Measurements from ENCODE around the gene HACD3.
A peak's percentile ranks its signal among the peaks of the same experiment; 100 is the strongest.

The HACD3 gene, protein sequence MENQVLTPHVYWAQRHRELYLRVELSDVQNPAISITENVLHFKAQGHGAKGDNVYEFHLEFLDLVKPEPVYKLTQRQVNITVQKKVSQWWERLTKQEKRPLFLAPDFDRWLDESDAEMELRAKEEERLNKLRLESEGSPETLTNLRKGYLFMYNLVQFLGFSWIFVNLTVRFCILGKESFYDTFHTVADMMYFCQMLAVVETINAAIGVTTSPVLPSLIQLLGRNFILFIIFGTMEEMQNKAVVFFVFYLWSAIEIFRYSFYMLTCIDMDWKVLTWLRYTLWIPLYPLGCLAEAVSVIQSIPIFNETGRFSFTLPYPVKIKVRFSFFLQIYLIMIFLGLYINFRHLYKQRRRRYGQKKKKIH

DNA sequence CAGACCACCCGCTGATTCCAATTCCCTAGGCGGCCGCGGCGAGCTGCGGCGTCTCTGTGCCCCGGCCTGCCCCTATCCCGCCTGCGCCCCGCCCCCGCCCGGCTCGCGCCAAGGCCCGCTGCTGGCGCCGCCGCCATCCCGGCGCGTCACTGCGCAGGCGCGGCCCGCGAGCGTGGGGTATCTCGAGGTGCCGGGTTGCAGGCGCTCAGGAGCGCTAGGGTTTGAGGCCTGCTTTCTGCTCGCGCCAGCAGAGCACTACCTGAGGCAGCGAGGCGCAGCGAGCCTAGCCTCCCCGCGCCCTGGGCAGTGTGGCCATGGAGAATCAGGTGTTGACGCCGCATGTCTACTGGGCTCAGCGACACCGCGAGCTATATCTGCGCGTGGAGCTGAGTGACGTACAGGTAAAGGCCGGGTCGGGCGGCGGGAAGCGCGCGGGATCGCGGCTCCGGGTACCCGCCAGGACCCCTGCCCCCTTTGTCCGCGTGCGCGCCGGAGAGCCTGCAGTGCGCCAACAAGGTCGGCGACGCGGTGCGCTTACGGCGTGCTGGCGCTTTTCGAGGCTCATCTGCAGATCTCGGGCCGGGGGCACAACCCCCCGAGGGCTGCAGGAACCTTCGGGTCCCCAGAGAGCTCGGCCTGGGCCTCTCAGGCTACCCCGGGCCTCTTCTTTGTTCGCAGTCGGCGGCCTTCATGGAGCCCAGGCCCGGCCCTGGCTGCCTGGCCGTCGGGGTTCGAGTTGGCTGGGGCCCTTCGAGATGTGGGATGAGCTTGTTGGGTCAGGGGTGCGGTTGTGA is at the start of gene HACD3:
Gene HACD3 (plus strand): TSS at position 146 of the 794 bp plus-strand sequence. CDS start 169 bp downstream, at position 315.
- DNase-seq (ENCODE audit: low read depth, low spot score) = no peak

DNA sequence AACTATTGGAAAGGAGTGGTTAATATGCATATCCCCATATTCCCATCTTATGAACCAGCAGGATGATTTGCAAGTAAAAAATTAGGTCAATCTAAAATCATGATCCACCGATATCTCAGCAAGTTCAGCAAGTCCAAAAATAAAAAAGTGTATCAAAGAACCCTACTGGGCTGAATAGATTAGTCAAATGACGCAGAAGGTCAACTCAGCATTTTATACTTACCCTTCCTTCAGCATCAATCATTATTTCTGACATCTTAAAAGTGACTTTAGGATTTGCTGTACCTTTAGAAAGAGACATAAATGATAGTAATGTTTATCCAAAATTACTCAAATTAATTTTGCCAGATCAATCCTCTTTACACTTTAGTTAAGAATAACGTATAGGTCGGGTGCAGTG is 45.4 kb upstream of the HACD3 start:
- no peak for DNase-seq (ENCODE audit: low read depth, low spot score)

DNA sequence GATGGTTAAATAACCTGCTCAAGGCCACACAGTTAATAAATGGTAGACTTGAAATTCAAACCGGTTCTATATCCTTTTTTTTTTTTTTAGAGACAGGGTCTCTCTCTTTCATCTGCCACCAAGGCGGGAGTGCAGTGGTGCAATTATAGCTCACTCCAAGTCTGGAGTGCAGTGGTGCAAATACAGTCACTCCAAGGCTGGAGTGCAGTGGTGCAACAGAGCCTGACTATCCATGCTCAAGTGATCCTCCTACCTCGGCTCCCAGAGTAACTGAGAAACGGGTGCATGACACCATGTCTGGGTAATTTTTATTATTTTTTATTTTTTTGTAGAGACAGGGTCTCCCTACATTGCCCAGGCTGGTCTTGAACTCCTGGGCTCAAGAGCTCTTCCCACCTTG is 36.2 kb upstream of the HACD3 start:
- DNase-seq (ENCODE audit: low read depth, low spot score) = no peak

DNA sequence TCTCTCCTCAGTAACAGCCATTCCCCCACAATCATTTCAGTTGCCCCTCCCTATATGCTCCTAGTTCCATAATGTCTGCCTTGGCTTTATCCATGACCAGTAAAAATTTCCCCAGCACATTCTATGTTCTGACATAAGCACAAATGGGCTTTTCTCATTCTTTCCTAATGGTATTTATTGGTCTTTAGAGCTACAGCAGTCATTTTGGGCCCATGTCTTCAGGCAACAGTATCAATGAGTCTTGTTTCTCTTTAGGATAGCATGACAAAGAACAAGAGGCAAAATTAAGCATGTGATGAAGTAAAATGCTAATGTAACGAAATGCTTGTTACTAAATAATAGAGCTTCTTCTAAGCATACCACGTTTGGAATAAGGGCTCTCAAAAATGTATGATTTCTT is 20.9 kb upstream of the HACD3 start:
- no peak for DNase-seq (ENCODE audit: low read depth, low spot score)

DNA sequence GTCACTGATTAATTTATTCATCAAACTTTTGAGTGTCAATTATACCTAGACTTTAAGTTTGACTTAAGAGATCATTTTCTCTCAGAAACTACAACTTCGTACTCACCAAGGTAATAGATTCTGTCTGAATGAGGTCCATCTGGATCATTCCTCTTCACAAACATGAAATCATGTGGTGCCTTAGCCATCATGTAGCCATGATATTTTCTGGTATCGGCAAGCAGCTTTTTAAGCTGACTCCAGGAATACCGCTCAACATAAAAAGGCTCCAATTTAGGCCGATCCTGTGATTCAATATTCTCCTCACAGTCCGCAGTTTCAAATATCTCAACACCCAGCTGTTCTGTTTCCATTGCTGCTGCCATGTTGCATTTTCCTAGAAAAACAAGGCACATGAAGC is 18.1 kb upstream of the HACD3 start:
- no peak for DNase-seq (ENCODE audit: low read depth, low spot score)

DNA sequence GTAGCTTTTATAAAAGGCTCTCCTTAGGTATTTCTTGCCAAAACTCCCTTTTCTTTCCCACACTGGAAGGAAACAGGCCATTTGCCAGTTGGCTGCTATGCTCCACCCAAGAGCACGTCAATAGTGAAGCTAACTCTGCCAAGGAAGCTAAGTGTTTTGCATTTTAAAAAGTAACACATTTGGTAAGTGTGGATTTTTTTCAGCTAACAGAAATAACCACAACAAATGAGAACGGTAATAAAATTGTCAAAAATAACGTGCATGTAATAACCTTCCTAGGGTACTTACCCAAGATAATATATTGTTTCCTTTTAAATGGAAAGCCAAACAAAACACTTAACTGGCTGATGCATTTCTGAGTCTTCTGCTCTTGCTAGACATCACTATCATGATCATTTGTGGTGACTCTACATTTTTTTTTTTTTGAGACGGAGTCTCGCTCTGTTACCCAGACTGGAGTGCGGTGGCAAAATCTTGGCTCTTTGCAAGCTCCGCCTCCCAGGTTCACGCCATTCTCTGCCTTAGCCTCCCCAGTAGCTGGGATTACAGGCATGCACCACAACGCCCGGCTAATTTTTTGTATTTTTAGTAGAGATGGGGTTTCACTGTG is 17.4 kb upstream of the HACD3 start:
- no peak for DNase-seq (ENCODE audit: low read depth, low spot score)

DNA sequence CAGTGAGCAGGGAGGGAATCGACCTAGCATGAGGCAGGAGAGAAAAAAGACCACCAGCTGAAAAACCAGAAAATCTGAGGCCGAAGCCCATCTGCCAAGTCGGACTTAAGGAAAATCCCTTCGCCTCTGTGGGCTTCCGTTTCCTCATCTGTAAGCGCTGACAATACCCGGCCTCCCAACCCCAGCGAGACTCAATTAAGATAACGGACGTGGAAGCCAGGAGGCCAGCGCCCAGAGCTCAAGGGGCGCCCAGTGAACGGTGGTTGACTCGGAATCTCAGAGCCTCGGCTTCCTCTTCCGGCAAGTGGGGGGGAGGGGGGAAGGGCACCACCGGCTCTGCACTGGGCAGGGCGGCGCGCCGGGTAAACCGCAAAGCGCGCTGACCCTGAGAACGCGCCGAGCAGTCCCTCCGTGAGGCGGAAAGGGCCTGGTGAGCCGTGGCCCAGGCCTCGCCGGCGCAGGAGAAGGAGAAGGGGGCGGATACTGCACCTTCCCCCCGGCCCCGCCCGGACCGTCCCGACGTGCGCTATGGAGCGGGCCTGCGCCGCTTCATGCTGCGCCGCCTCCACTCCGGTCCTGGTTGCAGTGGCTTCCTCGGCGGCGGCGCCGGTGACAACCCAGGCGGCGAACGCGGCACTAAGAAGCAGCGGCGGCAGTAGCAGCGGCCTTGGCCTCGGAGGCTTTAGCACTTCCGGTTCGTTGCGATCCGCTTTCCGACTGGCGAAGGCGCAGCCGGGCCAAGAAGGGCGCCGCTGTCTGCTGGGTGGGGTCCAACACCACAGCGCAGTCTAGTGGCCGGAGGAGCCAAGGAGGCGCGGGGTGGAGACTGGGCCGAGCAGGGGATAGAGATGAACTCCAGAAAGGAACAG is 13.0 kb upstream of the HACD3 start, which contains the start of gene DPP8:
Gene DPP8 (minus strand): TSS at position 693 of the 869 bp plus-strand sequence. CDS start 5,136 bp downstream, outside the sequence.
- DNase-seq (ENCODE audit: low read depth, low spot score) = peak; percentile 69

DNA sequence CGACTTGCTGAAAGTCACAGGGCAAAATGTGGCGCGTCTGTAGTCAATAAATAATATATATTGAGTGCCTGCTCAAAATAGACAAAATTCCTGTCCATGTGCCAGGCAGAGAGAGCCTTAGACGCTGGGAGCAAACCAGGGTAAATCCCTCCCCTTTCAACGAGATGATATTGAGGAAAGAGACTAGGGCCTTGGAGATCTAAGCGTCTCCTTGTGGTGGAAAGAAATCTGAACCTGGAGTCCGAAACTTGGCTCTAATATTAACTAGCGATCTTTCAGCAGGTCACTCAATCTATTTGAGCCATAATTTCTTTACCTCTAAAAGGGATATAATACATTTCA is 12.4 kb upstream of the HACD3 start:
- DNase-seq (ENCODE audit: low read depth, low spot score) = no peak

DNA sequence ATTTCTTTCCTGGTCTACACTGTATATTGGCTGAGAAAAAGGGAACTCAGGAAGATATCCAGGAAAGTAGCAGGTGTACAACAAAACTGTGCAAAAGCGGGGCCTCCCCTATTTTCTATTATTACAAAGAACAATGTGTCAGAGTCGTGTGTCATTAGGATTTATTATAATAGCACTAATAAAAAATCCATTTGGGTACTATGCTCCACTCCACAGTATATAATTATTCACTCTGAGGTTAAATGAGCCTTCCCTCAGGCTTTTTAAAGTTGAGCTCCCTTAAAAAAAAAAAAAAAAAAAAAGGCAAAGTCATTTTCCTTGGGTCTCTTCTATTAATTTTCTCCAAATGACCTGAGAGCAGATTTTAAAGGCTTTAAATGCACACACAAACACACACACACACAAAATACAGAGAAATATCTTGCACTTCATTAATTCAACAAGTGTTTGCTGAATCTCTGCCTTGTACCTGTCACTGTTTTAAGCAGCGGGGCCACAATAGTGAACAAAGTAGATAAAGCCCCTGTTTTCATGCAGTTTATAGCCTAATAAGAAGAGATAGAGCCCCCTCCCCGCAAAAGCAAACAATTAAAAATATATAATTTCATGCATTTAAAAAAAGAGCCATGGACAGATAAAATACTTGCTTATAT is 11.5 kb upstream of the HACD3 start:
- no peak for DNase-seq (ENCODE audit: low read depth, low spot score)

DNA sequence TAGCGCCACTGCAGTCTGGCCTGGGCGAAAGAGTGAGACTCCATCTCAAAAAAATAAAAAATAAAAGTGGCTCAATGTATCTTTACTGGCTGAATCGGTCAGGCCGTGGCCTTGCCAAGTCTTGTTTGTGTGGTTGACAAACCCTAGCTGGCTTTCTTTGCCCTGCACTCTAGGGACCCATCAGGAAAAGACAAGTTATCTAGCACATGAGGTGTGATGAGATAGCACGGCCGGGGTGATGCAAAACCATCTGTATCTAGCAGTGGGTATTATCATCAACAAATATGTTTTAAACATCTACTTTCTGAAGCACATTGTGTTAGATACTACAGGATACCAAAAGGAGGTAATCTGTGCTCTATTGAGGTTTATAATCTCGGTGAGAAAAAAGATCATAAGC is 8.9 kb upstream of the HACD3 start:
- DNase-seq (ENCODE audit: low read depth, low spot score) = no peak

DNA sequence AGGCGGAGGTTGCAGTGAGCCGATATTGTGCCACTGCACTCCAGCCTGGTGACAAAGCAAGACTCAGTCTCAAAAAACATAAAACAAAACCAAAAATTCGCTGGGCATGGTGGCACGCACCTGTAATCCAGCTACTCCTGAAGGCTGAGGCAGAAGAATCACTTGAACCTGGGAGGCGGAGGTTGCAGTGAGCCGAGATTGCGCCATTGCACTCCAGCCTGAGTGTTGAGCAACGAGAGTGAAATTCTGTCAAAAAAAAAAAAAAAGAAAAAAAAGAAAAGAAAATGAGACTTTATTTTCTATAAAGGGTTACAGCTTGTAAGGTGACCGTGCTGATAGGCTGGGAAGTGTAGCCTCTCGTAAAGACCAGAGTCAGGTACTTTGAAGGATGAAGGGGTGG is 6.0 kb upstream of the HACD3 start:
- DNase-seq (ENCODE audit: low read depth, low spot score) = no peak

DNA sequence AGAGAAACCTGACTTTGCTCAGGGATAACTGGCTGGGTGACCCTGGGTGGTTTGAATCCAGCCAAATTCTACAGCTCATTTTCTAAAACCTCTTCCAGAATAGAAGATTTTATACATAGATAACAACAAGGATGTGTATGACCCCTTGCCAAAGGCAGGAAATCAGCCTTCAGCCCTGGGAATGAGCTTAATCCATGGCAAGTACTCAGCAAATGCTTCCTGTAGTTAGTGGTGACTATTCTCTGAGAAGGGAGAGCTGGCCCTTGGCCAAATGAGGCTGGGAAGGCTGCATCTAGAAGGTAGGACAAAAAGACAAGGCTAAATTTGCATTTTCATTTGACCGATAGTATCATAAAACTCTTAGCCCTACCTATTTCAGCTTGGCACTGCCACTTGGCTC is 4.6 kb upstream of the HACD3 start:
- DNase-seq (ENCODE audit: low read depth, low spot score) = no peak

DNA sequence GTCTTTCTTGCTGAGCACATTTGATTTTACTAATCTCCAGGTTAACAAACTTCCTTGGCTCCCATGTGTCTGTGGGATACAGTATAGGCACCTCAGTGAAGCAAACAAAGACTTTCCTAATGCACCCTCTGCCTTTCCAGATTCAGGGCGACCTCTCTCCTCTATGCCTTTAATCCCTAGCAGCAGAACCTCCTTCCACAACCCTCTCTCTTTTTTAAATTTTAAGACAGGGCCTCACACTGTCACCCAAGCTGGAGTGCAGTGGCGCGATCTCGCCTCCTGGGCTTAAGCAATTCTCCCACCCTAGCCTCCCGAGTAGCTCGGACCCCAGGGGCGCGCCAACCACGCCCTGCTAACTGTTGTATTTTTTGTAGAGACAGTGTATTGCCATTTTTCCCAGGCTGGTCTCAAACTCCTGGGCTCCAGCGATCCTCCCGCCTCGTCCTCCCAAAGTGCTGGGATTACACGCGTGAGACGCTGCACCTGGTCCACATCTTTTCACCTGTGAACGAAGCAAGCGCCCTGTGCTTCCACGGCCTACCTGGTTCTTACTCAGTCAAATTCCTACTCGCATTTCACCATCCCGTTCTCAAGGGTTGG is 1.7 kb upstream of the HACD3 start:
- DNase-seq (ENCODE audit: low read depth, low spot score) = no peak

DNA sequence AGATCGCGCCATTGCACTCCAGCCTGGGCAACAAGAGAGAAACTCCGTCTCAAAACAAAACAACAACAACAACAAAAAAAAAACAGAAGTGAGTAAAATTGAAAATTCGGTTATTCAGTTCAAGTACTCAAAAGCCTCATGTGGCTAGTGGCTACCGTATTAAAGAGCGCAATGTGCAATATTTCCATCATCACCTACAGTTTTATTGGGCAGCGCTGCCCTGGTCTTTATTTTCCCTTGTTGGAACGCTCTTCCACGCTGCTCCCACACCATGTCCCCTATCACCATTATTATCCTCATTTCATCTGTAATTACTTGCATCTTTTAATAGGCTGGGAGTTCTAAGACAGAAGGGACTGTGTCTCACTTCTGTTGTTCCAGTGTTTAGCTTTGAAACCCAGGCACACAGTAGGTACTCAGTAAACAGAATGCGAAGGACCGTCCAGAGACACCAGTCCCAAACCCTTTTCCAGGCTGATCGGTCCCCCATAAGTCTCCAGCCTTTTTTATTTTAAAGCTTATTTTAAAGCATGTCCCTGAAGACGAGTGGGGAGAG is 423 bp upstream of the HACD3 start:
- no peak for DNase-seq (ENCODE audit: low read depth, low spot score)

DNA sequence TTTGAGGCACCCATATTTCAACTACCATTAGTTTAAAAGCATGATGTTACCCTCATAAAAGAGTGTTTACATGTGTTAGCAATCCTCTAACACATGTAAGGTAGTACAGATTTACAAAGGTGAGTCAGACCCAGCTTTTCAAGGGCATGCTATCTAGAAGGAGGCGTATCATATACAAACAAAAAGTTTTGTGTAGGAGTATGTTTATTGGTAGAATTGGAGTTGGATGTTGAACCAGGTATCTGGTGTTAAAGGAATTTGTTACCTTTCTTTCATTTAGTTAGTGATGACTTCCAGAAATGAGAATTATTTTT is 2.4 kb downstream of the HACD3 start:
- no peak for DNase-seq (ENCODE audit: low read depth, low spot score)

DNA sequence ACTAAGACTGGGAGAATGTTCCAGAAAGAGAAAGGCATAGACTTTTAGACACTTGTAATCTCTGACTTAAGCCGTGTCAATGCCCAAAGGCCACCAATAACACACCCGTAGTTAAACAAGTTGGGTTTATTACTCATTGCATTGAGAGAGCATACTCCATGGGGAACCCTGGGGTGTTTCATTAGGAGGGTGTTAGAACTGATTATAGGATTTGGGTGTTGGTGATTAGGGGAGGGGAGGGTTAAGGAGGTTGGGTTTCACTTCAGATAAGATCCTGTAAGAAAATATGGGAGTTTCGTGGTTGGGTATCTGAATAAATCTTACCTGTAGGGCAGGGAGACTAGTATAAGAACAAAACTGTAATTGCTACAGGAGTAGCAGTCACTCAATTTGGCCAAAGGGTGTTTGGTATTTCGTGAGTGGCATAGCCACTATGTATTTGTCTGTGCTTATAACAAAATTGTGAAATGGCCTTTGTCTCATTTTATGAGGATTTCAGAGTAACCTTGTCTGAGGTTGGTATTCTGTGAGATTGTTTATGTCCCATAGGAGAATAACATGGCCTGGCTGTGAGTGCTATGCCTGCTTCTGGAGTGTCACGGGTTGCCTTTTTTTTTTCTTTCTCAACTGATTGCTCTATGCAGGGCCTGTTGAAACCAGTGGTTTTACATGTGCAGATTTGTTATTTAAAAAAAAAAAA is 2.9 kb downstream of the HACD3 start:
- no peak for DNase-seq (ENCODE audit: low read depth, low spot score)

DNA sequence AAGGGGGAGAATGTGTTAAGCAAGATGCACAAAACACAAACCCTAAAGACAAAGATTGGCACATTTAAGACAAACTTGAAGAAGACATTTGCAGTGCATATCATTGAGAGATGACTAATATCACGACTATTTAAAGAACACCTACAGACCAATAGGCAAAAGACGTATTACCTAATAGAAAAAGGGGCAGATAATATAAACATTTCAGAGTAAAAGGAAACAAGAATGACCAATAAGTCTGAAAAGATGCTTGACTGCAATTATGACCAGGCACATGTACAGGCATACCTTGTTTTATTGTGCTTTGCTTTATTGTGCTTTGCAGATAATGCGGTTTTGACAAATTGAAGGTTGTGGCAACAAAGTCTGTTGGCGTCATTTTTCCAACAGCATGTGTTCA is 4.9 kb downstream of the HACD3 start:
- no peak for DNase-seq (ENCODE audit: low read depth, low spot score)

DNA sequence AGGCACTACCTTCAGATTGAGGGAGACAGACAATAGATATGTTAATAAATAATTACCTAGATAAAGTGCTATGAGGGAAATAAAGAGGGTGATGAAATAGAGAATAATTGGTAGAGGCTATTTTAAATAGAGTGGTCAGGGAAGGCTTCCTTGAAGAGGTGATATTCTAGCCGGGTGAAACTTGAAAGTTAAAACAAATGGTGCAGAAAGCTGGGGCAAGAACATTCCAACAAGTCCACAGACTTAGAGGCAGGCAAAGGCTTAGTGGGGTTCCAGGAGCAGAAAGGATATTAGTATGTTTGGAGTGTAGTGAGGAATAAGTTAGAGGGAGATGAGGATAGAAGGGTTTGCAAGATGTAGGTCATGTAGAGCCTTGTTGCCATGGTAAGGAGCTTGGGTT is 10.1 kb downstream of the HACD3 start:
- DNase-seq (ENCODE audit: low read depth, low spot score) = no peak

DNA sequence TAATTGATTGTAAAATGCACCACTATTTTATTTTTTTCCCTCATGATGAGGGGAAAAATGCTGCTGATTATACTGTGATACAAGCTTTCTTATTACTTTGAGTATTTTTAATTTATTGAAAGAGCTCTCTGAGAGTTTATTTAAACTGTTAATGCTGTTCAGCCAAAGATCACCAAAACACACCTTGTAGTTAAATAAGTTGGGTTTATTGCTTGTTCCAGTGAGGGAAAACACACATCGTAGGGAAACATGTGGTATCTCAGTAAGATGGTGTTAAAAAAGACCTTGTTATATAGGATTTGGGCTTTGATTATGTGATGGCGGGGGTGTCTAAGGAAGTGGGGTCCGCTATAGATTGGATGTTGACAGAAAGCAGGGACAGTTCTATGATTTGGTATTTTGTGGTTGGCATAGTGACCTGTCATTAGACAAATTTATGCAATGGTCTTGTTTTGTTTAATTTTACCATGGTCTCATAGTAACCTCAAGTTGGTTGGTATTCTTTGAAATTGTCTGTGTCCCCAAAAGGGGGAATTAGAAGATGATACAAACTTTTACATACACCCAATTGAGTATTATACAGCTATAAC is 11.1 kb downstream of the HACD3 start:
- DNase-seq (ENCODE audit: low read depth, low spot score) = no peak

DNA sequence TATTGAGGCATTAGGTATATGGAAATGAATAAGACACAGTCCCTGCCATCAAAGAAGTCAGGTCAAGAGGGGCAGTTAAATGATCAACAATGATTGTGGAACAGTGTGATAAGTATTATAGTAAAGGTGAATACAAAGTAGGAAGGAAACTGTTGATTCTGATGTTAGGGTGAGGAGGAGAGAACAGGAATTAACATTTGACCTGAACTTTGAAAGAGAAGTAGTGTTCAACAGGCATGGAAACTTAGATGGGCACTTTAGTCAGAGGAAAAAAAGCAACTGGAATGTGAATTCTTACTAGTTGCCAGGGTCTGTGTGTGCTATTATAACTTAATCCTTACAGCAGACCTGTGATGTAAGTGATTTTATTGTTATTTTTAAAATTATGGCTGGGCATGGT is 17.6 kb downstream of the HACD3 start:
- no peak for DNase-seq (ENCODE audit: low read depth, low spot score)
